ENCODE measurements around the gene ASIC3. TPM values are rescaled to one million over a fixed set of nuclear protein-coding genes. Genes with fewer than 3 reads are reported as not detected.

Gene ASIC3
- total RNA-seq, 1 experiment from 2014 or later, result 1.1 TPM

DNA sequence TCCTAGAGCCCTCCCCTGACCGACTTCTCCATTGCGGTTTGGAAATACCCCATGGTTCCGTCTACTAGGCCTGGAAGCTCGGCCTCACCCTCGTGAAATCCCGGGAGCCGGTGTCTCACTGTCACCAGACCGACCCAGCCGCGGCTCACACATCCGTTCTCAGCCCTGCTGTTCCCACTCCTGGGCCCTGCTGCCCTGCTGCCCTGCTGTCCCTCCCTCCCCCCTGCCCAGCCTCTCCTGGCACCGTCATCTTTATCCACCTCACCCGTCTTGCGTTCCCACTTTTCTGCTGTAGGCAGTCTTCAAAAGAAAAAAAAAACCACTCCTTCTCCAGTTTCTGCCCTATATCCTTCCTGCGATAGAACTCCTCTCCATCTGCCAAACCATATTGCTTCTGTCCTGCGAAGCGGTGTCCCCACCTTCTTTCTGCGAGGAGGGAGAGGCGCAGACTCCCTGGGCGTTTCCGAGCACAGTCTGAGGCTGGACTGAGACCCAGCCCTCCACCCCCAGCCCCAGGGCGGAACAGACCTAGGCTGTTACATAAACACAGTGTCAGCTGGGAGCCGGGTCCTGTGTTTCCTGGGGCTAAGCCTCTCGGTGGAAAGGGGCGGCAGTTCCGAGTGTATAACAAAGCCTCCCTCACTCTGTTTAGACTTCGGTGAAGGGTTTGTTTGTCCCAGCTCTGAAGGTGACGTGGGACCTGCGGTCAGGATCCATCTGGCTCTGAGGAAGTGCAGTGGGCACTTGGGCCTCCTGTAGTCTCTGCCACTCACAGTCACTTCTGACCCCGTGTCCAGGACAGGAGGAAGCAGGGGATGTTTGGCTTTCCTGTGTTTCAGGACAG lies 40.7 kb downstream of the ASIC3 start:
- Mint-ChIP-seq H3K36me3 (ENCODE audit: insufficient read depth, unreplicated experiment) (peaks cover 32% of the 10 kb centered on the region), H3K27ac (ENCODE audit: unreplicated experiment) (peak overlapping the region; percentile 24), H3K9me3 (ENCODE audit: unreplicated experiment) (no peaks in the 10 kb centered on the region), H3K27me3 (ENCODE audit: insufficient read depth, unreplicated experiment) (no peaks in the 10 kb centered on the region), H3K4me1 (ENCODE audit: low read depth, unreplicated experiment) (peaks cover 28% of the 10 kb centered on the region), H3K4me3 (ENCODE audit: unreplicated experiment) (peak overlapping the region; percentile 65)
- DNase-seq, result no peak
- CTCF ChIA-PET, result interaction anchor here (0.7 to 1.0 kb wide), 2 partner anchors 22 to 122 kb away, joined by 3 read pairs; no protein-coding TSS in a partner anchor
- no TSS peak for BruUV-seq (replicated peaks)
- no peak for TF ChIP-seq CTCF (IDR thresholded peaks at IDR 0.05; ENCODE audit: insufficient read depth in 1 of 2, low read depth in 1 of 2, low read length in 1 of 2, severe bottlenecking in 1 of 2, unreplicated experiment in 1 of 2)
- intact Hi-C loops (cut with micrococcal nuclease; ENCODE audit: unreplicated experiment), result no loop called here
- peaks cover 1% of the 10 kb centered on the region for H3K36me3 ChIP-seq (ENCODE audit: control insufficient read depth, insufficient read depth, low read length)
- no peaks in the 10 kb centered on the region for H3K9me3 ChIP-seq
- H3K27me3 ChIP-seq (replicated peaks; ENCODE audit: control insufficient read depth, insufficient read depth, low read length), result no peaks in the 10 kb centered on the region
- POLR2A ChIA-PET, result interaction anchor here (1.0 kb wide), 1 partner anchor 25 kb away, joined by 3 read pairs; no protein-coding TSS in a partner anchor
- no peak overlapping the region for H3K4me3 ChIP-seq (ENCODE audit: low read depth, low read length)
- peaks cover 17% of the 10 kb centered on the region for H3K4me1 ChIP-seq

DNA sequence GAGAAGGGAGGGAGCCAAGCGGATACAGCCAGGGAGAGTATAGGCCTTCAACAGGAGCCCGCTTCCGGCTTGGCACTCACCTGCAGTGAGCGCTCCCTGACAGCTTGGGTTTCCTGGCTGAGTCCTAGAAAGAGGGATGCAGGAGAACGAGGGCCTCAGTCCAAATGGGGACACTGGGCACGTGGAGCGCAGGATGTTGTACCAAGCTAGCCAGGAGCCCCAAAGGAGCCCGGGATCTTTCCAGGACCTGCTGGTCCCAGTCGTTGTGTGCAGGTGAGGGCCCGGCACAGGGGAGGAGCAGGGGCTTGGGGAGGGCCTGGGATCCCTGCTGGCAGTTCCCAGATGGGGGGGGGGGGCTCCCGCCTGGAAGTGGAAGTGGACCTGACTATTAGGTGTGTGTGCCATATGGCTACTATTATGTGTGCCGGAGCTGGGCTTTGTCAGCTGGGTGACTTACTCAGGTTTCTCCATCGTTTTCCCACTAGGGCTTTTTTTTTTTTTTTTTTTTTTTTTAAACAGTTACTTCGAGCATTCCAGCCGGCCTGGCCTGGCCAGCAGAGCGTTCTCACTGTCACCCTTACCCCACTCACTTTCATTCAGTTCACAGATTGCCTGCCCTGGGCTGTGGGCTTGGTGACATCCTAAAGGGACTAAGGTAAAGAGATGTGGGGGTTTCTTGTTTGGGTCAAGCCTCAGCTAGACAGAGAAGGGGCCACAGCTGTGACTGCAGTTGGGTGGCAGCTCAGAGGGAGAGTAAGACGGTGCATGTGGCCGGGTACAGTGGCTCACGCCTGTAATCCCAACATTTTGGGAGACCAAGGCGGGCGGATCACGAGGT lies 41.8 kb downstream of the ASIC3 start:
- Mint-ChIP-seq H3K27ac (ENCODE audit: unreplicated experiment) (peak overlapping the region; percentile 24), H3K36me3 (ENCODE audit: insufficient read depth, unreplicated experiment) (peaks cover 32% of the 10 kb centered on the region), H3K4me1 (ENCODE audit: low read depth, unreplicated experiment) (peaks cover 25% of the 10 kb centered on the region), H3K9me3 (ENCODE audit: unreplicated experiment) (no peaks in the 10 kb centered on the region), H3K4me3 (ENCODE audit: unreplicated experiment) (peak overlapping the region; percentile 65), H3K27me3 (ENCODE audit: insufficient read depth, unreplicated experiment) (no peaks in the 10 kb centered on the region)
- Histone ChIP-seq H3K36me3 (ENCODE audit: control insufficient read depth, insufficient read depth, low read length) (peaks cover 1% of the 10 kb centered on the region), H3K4me1 (peaks cover 17% of the 10 kb centered on the region), H3K9me3 (no peaks in the 10 kb centered on the region), H3K27me3 (replicated peaks; ENCODE audit: control insufficient read depth, insufficient read depth, low read length) (no peaks in the 10 kb centered on the region), H3K4me3 (ENCODE audit: low read depth, low read length) (no peak overlapping the region)
- BruUV-seq (replicated peaks), result no TSS peak
- no peak for DNase-seq
- no peak for TF ChIP-seq CTCF (IDR thresholded peaks at IDR 0.05; ENCODE audit: insufficient read depth in 1 of 2, low read depth in 1 of 2, low read length in 1 of 2, severe bottlenecking in 1 of 2, unreplicated experiment in 1 of 2)
- CTCF ChIA-PET, result no interaction called here
- POLR2A ChIA-PET, result no interaction called here
- intact Hi-C loops (cut with micrococcal nuclease; ENCODE audit: unreplicated experiment), result no loop called here

- Histone ChIP-seq H3K4me3 (ENCODE audit: low read depth, low read length) (no peak overlapping the region), H3K9me3 (no peaks in the 10 kb centered on the region), H3K27me3 (replicated peaks; ENCODE audit: control insufficient read depth, insufficient read depth, low read length) (no peaks in the 10 kb centered on the region), H3K36me3 (ENCODE audit: control insufficient read depth, insufficient read depth, low read length) (peaks cover 1% of the 10 kb centered on the region), H3K4me1 (peaks cover 12% of the 10 kb centered on the region; the same call in 1 of the 2 replicates)
- BruUV-seq (replicated peaks), result no TSS peak
- ChIA-PET POLR2A (no interaction called here), CTCF (no interaction called here)
- H3K27ac Mint-ChIP-seq (ENCODE audit: unreplicated experiment), result peak overlapping the region; percentile 37
- peaks cover 26% of the 10 kb centered on the region for H3K36me3 Mint-ChIP-seq (ENCODE audit: insufficient read depth, unreplicated experiment)
- TF ChIP-seq CTCF (IDR thresholded peaks at IDR 0.05; ENCODE audit: insufficient read depth in 1 of 2, low read depth in 1 of 2, low read length in 1 of 2, severe bottlenecking in 1 of 2, unreplicated experiment in 1 of 2), result no peak
- peaks cover 22% of the 10 kb centered on the region for H3K4me1 Mint-ChIP-seq (ENCODE audit: low read depth, unreplicated experiment)
- H3K4me3 Mint-ChIP-seq (ENCODE audit: unreplicated experiment), result peak overlapping the region; percentile 7
- H3K27me3 Mint-ChIP-seq (ENCODE audit: insufficient read depth, unreplicated experiment), result no peaks in the 10 kb centered on the region
- no peak for DNase-seq
- H3K9me3 Mint-ChIP-seq (ENCODE audit: unreplicated experiment), result no peaks in the 10 kb centered on the region
- intact Hi-C loops (cut with micrococcal nuclease; ENCODE audit: unreplicated experiment), result loop anchor here (1.0 kb wide), 1 partner anchor 20 kb away; no protein-coding TSS in a partner anchor
Measured at GRCh38 chr7:151091003-151091402, 42.7 kb downstream of the ASIC3 start.

Measured in Caco-2 (cell line).